Activated CD4-positive, alpha-beta T cell treated with anti-CD3 and anti-CD28 coated beads, Interleukin-10, Interleukin-2, amounts not matched to agents 100 ng/mL and 50 ng/mL, durations not matched to agents 16 hours and 8 hours (primary cell): ENCODE measurements around the gene ITIH5.
A peak's percentile ranks its signal among the peaks of the same experiment; 100 is the strongest.

Source experiments
- DNase-seq: peaks from one replicate; pipeline ENCODE4 v3.0.0-alpha.2; 2020

ITIH5 gene

DNA sequence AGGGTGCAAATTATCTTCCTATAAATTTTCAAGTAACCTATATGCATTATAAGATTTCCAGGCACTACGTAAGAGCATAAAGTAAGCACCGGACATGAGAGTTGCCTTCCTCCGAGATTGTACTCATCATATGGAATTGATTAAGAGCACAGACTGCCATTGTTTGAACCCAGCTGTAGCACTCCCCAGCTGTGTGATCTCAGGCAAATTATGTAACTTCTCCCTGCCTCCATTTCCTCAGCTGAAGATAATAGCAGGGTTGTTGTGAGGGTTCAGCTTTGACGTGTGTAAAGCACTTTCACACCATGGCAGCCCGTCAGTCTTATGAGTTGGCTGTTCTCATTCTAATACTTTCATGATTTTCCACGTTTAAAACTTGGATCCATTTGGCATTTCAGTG, 122.6 kb downstream of the ITIH5 start:
- no peak for DNase-seq

DNA sequence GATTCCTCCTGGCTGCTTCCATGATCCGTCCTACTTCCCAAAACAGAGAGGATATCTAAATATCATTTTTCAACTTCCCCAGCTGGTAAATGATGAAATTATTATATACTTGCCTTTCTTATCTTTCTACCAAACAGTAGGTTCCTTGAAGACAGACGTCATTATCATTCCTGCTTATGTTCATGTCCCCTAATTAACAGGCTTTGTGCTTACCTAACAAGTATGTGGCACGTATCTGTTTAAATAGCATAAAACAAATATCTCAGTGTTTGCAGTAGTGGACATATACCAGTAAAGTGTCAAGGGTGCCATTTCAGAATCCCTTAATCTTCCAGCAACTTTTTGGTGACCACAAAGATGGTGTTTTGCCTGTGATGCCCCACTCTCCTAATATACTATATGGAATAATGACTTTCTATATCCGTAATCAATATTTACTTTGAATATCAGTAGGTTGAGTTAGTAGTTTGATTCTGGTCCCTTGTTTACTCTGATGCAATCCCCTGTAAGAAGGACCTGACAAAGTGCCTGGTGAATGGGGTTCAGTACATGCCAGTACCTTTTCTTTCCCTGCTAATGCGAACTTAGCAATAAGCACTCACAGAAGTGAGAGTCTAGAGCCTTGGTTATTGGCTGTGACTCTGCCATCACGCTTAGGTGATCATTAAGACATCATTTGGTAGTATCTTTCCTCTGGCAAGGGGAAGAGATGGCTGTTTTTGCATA, 124.4 kb downstream of the ITIH5 start:
- DNase-seq = no peak

DNA sequence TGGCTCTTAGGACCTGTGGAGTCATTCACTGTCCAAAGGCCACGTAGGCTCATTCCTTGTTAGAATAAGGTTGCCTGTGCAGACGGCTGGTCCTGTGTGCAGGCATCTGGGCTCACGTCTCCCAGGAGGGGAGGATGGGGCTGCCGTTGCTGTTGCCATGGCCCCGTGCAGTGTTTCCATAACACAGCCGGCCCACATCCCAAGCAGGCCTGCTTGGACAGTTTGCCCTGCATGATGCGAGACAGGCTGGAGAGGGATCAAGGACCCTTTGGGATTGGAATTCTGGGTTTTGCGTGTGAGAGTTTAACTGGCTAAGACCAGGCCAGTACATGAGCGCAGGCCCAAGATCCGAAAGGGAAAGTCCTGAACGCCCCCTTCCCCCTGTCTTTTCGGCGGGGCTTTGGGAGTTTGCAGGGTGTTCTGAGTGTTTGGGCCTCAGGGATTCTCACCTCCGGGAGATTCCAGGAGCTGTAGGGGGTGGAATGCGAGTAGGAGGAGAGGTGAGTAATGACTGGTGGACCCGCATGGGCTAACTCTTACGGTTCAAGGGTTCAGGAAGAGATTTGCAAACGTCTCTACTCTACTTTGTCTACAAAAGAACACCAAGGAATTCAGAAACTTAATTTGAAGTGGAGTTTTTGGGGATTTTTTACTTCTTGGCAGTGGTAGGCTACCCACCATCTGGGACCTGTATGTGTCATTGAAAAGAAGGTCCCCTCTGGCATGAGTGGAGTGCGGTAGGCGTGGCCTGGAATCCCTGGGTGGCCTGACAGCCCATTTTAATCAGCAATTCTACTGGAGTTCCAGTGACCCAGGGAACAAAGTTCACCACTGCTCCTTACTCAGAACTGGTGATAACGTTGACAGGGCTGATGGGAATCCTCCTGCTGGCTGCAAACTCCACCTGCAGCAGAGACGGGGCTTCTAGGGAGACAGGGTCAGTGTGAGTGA, 125.4 kb downstream of the ITIH5 start:
- no peak for DNase-seq

DNA sequence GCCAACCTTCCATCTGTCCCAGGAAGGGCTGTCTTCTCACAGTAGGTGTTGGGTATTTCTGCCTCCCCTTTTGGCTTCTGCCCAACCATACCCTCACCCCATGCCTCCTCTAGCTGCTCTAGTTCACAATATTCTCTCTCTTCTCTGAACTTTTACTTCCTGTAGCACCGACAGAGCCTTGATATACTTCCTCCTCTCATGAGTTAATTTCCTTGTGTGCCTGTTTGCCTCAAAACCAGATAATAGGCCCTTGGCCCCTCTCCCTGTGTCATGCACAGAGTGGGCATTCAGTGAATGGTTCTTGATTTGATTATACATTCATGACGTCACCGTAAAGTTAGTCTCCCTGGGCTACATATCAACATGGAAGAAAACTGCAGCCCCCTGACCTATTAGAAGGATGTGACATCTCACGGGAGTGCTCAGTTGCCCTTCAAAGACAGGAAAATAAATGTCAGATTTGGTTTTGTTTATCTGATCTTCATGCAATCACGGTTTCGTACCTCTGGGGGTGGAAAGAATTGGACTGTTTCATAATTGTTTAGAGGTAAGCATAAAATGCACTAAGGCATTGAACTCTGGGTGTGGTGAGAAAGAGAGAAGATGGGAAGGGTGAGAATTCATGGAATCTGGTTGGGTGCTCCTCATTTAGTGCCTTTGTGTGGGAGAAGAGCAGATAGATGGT, 127.7 kb downstream of the ITIH5 start:
- DNase-seq = no peak

DNA sequence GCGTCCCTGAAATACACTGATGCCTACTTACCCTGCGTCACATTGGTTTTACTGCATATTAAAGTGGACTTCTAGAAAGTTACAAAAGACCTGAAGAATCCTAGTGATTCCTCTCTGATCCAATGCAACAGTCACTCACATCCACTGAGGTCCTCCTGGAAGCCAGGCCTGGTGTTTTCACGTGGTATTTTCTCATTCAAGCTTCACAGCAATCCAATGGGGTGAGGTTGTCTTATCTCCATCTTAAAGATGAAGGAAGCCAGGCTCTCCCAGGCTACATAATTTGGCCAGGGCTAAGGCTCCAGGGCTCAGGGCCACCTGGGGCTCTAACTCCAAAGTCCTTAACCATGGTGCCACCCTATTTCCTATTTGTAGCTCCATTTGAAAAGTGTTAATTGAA, 129.6 kb downstream of the ITIH5 start:
- DNase-seq = no peak

DNA sequence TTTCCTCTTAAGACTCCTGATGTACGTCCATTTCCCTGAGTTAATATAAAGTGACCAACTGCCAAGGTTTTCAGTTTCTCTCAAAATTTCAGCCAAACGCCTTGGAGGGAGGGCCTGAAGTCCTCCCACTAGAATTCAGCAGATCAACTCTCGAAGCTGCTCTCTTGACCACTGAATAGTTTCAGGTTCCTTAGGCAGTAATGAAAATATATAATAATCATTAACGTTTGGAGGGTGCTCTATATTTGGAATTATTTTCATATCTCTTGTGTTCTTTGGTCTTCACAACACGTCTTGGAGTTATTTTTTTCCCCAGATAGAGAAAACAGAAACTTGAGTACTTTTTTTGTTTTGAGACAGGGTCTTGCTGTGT, 132.3 kb downstream of the ITIH5 start:
- no peak for DNase-seq

DNA sequence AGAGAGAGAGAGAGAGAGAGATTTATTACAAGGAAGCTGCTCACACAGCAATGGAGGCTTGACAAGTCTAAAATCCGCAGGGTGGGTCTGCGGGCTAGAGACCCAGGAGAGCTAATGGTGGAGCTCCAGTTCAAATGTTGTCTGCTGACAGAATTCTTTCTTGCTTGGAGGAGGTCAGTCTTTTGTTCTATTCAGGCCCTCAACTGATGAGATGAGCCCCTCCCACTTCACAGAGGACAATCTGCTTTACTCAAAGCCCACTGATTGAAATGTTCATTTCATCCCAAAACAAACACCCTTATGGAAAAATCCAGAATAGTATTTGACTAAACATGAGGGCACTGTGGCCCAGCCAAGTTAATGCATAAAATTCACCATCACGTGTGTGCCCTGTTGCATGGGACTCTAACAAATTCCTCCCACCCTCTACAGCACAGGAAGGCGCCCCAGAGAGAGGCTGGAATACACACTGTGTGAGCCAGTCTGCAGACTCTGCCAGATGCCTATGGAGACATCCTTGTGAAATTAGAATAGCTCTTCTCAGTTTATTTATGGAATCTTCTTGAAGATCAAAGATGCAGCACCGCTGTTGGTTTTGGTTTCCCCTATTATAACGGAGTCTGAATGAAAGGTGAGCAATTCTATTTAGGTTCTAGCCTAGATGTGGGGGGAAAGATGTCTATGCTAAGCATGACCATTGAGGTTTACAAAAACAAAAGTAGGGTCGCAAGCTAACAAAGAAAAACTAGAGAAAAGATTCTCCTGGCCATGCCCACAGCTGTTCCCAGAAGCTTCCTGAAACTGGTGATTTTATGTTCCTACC, 132.9 kb downstream of the ITIH5 start:
- DNase-seq = no peak

DNA sequence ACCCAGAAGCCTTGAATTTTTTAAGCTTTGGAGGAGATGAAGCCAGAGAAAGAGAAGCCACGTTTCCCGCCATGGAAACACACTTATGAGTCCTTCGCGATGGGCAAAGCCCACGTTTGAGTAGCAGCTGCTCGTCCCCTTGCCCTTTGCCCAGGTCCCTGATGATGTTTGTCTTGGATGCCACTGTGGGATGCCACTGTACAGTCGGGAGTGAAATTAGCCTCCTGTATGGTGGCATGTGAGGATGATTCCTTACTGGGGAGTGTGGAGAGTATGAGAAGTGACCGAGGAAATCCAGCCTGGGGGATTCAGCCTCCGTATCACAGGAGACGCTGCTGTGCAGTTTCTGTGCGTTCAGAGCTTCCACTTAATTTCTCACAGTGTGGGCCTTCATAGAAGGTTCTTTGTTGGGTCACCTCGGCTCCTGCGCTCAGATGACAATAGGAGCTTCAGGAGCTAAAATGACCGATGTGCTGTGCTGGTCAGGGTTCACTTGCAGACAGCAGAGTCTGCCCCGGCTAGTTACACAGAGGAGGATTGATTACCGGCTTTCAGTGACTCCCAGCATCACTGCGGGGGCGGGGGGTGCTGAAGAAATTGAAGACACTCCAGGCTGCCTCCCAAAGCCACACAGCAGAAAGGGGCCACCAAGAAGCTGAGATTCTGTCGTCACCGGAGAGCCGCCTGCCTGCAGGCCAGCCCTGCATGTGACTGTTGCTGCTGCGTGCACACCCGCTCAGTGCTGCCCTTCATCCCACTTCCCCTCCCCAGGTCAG, 133.9 kb downstream of the ITIH5 start:
- DNase-seq = no peak

DNA sequence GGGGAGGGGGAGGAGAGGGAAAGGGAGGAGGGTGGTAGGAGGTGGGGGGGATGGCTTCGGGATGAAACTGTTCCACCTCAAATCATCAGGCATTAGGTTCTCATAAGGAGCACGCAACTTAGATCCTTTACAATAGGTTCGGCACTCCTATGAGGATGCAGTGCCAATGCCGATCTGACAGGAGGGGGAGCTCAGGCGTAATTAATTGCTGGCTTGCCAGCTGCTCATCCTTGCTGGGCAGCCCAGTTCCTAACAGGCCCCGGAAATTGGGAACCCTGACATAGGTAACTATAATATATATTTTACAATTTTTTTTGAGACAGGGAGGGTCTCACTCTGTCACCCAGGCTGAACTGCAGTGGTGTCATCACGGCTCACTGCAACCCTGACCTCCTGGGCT, 137.1 kb downstream of the ITIH5 start:
- no peak for DNase-seq

DNA sequence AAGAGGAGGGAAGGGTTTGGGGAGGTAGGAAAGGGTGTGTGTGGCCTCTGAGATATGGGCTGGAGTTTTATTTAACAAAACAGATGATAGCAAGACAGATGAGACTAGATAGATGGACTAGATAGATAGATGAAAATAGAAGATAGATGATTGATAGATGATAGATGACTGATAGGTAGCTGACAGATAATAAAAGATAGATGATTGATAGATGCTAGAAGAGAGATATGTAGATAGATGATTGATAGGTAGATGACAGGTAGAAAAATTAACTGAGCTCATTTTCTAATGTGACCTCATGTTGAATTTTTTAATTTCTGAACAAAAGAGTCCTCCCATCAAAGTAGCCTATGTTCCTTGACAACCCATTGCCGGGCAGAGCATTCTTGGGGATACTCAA, 139.3 kb downstream of the ITIH5 start:
- no peak for DNase-seq

DNA sequence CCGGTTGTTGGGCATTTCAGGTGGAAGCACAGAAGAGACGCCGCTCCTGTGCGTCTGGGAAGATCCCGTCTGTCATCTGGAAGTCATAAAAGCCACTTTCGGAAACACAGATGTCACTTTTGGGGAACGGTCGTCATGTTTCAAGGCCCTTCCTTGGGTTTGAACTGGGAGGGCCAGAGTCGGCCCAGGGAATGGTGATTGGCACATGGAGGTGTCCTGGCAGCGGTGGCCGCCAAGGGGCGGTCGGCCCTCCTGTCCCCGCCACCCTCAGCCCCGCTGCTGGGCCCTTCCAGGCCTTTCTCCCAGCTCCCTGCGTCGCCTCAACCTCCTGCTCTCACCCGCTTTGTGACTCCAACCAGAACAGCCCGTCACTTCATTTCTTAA, 140.8 kb downstream of the ITIH5 start:
- no peak for DNase-seq

DNA sequence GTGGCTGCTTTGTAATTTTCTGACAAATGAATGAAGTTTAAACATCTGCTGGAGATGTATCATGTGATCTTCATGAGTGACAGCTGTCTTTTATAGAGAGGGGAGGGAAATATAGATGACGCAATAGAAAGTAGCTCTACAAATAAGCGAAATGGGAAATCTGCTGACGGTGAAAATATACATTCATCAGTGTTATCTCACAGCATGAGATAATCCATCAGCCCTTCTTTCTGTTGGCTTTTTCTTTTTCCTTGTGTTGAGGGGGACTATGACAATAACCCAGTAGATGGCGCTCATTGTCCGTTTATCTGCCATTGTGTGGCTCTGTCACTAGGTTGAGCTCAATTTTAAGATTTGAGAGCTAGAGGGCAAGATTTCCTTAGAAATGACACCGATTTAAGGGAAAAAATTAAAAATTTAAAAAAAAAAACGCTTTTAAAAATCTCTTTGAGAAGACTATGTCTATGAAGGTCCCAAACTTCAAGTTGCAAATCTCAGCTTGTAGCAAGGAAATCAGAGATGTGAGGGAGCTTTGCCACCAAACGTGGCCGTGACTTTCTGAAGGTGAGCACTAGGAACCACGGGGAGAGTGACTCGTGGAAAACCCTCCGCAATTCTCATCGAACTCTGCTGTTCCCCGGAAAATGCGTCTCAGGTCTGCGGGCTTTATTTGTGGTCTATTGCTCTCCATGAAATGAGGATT, 141.3 kb downstream of the ITIH5 start:
- DNase-seq = peak; percentile 75

DNA sequence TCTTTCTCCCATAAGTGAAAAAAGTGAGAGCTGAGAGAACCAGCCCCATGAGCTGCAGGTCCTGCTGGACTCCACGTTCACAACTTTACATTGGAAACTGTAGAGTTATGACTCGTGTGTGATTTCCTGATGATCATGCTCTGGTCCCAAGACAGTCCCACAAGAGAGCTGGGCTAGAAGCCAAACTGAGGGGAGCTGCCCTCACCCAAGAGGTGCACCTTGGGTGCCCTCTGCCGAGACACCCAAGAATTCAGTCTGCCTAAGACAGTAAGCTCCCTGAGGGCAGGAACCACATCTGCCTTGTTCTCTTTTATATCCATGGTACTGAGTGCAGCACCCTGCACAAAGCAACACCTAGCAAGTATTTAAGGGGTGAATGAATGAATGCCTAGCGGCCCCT, 143.1 kb downstream of the ITIH5 start:
- DNase-seq = no peak

DNA sequence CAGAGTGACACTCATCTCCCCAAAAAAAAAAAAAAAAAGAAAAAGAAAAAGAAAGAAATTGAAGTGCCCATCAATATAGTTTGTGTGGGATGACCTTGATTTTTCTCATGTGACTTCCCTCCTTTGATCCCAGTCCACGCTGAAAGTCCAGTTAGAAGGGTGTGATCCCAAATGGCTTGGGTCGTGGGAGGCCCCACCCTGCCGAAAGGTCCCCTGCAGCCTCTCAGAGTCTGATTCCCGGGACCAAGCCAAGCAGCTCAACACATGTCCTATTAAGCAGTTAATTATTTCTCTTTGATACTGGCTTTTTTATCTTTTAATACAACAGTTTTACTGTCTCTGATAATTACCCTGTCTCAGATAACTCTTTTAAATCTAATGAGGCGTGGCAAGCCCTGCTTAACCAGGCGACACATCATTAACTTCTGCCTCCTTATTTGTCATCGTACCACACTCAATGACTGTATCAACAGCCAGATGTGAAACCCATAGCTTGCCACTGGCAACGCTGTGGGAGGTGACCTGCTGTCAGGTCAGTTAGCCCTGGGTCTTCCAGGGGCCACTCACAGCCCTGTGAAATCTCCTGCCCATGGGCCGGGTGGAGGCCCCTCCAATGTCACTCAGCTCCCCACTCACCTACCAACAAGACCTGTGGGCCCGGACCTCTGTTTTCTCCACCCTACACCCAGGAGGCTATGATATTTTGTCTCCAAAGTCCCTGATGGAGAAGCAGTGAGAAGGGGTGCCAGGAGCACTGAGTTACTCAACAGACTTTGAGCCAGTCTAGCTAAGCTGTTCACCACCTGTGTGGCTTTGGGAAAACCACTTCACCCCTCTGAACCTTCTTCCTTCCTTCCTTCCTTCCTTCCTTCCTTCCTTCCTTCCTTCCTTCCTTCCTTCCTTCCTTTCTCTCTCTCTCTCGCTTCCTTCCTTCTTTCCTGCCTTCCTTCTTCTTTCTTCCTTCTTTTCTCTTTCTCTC, 146.0 kb downstream of the ITIH5 start:
- DNase-seq = no peak

DNA sequence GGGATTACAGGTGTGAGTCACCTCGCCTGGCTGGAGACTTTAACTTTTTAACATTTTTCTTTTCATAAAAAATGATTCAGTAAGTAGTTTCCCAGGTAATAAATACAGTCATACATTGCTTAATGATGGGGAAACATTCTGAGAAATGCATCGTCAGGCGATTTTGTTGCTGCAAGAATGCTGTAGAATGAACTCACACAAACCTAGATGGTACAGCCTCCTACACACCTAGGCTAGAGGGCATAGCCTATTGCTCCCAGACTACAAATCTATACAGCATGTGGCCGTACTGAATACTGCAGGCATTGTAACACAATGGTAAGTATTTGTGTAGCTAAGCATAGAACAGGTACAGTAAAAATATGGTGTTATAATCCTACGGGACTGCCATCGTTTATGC, 147.4 kb downstream of the ITIH5 start:
- no peak for DNase-seq

DNA sequence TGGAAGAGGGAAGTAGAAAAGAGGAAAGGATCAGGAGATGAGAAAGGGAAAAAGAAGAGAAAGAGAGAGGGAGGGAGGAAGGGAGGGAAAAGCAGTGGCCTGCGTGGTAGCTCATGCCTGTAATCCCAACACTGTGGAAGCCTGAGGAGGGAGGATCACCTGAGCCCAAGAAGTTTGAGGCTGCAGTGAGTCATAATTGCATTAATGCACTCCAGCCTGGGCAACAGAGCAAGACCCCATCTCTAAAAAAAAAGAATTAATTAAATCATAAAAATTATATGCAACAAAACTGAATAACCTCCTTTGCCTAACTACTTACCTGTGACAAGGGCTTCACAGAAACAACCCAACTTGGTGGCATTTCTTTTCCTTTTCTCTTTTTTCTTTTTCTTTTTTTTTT, 148.1 kb downstream of the ITIH5 start:
- no peak for DNase-seq

DNA sequence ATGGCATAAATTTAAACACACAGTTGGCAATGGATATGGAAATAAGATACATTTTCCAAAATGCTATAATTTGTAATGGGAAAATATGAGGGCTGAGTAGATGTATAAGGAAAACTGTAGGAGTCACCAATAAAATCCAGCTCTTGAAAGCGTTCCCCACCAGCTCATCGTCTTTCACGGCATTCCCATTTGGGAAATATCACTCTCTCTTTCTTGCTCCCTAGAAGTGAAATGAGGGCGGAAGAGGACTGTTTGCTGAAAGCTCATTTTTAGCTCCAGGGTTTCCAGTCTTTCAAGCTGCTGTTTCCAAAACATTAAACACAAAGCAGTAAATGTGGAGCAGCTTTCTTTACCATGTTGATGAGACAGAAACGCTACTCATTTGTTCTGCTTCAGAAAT, 151.3 kb downstream of the ITIH5 start:
- DNase-seq = no peak

DNA sequence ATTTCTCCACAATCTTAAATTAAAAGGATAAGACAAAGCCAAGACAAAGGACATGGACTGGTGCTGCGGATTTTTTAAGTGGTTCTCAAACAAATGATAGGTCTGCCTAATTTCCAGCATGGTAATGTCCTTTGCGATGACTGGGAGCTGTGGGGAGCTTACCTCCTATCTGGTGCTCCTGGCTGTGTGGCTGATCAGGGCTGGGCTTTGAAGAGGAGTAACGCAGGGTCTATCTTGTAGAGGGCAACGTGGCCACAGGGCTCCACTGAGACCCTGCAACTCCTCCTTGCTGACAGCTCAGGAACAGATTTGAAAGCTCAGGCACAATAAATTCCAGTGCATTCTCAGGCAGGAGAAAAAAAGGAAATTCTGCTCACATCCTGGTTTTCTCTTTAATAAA, 152.8 kb downstream of the ITIH5 start:
- DNase-seq = no peak

DNA sequence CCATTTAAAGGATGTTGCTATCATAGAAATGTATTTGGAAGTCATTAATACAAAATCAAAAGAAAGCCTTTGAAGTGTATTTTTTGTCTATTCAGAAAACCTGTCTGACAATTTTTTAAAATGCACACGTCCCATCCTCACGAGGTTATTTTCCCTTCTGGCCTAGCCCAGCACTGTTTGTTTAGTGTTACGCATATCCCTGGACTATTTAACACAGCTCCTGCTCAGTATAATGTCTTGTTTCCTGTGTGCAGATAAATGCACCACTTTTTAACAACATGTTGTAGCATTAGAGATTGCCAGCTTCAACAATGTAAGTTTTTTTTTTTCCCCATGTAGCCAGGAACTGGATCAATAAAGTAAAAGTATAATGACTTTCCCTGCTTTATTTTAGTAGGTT, 153.3 kb downstream of the ITIH5 start:
- no peak for DNase-seq

DNA sequence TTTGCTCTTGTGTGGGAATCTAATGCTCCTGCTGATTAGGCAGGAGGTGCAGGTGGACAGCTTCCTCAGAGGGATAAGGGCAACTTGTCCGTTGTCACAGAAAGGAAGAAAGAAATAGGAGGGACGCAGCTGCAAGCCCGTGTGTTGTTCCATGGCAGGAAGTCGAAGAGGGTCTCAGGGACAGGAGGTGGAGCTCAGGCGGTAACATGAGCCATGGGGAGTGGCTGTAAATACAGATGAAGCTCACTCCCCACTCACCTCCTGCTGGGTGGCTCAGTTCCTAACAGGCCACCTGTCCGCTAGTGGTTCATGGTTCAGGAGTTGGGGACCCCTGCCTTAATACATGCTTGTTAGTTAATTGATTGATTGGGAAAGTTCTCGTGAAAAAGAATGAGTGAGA, 154.3 kb downstream of the ITIH5 start:
- no peak for DNase-seq
